Amniotic stem cell (primary cell): ENCODE measurements around the gene UGT1A3.
A peak's percentile ranks its signal among the peaks of the same experiment; 100 is the strongest.
"Not testable (repeated sequence)": the region's sequence is repeated elsewhere in the genome, so short reads cannot be mapped to it uniquely, and the experiment has no call there.

Source experiments
- DNase-seq: peaks from one replicate; lab custom pipeline; 2025; lab: John Stamatoyannopoulos, UW

UGT1A3 gene

GRCh38 chr2:233728723-233729301, at the start of gene UGT1A3:
TSS of gene UGT1A3 (plus strand) at chr2:233729042. CDS start at chr2:233729127, 85 bp downstream.
- no peak for DNase-seq

DNA sequence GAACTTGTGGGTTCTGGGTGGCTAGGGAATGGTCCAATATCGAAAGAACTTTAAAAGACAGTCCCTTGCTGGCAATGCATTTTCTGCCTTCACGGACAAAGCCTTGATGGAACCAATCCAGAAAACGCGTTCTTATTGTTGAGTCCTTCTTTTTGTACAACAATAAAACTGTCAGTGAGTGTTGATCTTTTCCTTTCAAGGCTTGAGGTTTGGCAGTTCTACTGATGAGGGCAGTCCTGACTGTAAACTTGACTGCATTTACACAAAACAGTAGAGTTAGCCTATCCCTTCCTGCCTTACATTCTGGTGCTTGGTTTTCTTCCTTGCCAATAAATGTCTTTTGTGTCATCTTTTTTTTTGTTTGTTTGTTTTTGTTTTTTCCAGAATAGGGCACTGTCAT, 49.6 kb upstream of the UGT1A3 start:
- DNase-seq = no peak

GRCh38 chr2:233680361-233681045, 48.3 kb upstream of the UGT1A3 start:
- no peak for DNase-seq

GRCh38 chr2:233681521-233682099, 47.2 kb upstream of the UGT1A3 start, which contains the start of gene UGT1A7:
TSS of gene UGT1A7 (plus strand) at chr2:233681901. CDS start at chr2:233681938, 37 bp downstream.
- no peak for DNase-seq

DNA sequence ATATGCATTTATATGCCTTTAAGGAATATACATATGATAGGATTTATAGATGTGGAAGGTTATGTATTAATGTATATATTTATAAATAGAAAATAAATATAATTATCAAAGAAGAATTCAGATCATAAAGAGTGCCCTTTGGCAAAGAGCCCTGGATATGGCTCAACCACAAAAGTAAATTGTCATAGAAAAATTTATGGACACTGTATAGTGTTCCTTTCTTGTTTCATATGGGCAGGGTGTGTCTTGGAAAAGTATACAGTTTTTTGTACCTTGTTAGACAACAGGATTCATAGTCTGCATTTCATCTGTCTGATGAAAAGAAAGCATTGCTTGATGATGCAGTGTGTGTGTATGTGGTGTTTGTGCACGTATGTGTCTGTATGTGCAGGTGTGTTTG, 44.2 kb upstream of the UGT1A3 start:
- no peak for DNase-seq

DNA sequence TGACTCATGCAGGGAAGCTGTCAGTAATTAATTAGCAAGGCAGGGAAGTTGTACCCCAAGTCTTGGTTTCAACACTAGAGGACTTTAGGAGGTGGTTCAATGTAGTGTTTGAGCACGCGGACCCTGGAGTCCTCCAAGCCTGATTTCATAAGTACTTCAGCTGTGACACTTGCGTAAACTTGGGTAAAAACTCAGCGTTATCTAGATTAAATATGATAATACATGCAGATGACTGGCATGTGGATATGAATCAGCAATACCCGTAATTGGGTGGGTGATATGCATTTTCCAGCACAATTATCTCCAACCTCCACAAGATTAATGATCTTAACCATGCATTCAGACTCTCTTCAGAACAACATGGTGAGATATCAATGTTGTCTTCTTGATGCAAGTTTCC, 41.9 kb upstream of the UGT1A3 start:
- DNase-seq = no peak

DNA sequence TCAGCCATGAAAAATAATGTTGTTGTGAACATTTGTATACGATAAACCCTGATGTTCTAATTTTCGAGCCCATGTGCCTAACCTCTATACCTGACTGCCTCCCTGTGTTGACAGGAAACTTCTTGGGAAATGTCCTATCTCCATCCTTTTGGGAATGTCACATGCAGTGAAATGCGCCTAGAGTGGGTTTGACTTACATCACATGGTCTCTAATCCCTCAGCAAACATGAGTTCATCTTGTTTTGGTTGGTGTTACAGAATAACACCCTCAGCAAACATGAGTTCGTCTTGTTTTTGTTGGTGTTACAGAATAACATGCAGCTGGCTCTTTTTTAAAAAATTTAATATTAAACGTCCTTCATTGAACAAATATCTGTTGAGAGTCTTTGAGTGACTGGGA, 40.5 kb upstream of the UGT1A3 start:
- no peak for DNase-seq

- no peak for DNase-seq
Observed at GRCh38 chr2:233689031-233689430, 39.8 kb upstream of the UGT1A3 start.

- DNase-seq = no peak
Observed at GRCh38 chr2:233689501-233689900, 39.3 kb upstream of the UGT1A3 start.

DNA sequence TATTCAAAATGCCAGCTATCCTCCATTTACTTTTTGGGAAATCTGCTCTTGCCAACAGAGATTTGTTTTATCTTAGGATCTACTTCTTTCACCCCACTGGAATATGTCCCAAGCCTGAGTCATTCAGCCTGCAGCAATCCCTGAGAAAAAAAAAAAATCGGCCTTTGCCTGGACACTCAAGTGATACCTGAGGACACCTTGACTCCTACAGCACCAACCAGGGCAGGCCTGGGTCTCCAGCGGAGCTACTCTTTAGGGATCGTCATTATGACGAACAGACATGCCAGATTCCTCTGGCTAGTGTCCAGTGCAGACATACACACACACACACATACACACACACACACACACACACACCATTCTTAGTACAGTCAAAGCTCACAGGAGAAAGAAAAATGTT, 38.4 kb upstream of the UGT1A3 start:
- no peak for DNase-seq

DNA sequence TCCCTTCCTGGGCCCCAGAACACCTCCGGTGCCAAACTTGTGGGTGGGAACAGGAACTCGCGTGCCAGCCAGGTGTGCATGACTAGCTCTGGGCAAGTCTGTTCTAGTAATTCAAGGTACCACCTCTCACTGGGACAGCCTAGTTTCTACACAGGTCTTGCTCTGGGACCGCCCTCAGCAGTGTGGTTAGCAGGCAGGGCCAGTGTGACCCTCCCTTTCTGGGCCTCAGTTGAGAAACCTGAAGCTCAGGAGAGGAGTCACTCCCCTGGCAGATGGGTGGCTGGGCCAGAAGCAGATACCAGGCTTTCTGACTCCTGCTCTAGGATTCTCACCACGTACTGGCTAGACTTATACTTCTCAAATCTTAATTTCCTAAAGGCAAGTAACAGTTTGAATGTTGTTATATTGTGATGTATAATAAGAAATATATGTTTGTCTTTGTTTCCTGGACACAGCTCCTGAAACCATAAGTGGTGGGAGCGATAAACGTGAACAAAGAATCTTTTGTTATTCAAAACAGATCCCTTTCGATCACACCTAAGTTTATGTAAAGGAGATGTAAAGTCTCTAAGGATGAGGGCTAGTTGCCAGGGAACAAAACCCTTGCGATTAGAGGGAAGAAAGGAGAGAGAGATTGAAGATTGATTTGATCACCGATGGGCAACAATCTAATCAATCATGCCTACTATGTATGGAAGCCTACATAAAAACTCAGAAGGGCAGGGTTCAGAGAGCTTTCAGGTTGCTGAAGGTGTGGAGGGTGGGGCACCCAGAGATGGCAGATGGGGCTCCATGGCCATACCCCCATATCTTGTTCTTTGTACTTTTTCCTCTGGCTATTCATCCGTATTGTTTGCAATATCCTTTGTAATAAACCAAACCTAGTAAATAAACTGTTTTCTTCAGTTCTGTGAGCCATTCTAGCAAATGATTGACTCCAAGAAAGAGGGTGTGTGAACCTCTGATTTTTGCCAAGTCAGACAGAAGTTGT, 37.1 kb upstream of the UGT1A3 start:
- no peak for DNase-seq

GRCh38 chr2:233692648-233693047, 36.2 kb upstream of the UGT1A3 start, which contains the start of gene UGT1A6:
TSS of gene UGT1A6 (plus strand) at chr2:233692890. CDS start at chr2:233693005, 115 bp downstream.
- no peak for DNase-seq

DNA sequence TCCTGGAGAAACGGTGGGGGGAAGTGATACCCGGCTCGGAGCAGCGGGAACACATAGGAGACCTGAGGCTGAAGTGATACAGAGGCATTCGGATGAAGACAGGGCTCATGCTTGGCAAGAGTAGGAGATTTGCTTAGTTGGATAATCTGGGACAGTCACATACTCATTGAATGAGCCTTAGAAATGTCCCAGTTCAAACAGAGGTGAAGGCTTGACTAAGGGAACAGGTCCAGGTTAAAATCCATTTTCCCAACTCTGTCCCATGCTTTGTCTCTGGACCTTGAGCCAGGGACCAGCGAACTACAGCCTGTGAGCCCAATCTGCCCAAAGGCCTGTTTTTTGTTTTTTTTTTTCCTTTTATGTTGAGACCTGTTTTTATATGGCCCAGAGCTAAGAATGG, 34.9 kb upstream of the UGT1A3 start:
- no peak for DNase-seq

- no peak for DNase-seq
Observed at GRCh38 chr2:233698740-233699139, 30.1 kb upstream of the UGT1A3 start.

- DNase-seq = no peak
Observed at GRCh38 chr2:233699424-233700027, 29.3 kb upstream of the UGT1A3 start.

DNA sequence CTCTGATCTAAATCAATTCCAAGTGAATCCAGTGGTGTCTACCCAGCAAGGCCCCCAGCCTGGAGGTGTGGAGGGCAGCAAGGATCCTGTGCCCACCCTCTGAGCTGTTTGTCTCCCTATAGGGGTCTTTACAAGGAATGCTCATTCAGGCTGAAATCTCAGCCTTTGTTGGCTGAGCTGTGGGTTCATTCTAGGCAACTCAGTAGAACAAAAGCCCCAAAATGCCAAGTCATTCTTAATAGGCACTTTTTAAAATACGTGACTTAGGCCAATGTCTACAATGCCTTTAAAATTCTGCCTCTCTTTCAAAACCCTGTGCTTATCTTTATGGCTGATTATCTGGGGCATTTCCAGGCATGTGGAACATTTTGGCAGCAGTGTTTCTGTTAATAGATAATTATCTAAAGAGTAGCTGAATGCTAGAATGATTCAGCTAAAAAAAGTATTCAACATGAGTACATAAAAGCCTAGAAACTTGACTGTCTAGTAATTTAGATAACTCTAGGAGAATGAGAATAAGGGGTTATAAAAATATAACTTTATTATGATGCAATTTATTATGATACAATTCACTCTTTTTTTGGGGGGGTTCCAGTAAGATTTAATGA, 28.7 kb upstream of the UGT1A3 start:
- DNase-seq = peak; percentile 32

GRCh38 chr2:233700842-233701241, 28.0 kb upstream of the UGT1A3 start:
- not testable (repeated sequence) for DNase-seq

DNA sequence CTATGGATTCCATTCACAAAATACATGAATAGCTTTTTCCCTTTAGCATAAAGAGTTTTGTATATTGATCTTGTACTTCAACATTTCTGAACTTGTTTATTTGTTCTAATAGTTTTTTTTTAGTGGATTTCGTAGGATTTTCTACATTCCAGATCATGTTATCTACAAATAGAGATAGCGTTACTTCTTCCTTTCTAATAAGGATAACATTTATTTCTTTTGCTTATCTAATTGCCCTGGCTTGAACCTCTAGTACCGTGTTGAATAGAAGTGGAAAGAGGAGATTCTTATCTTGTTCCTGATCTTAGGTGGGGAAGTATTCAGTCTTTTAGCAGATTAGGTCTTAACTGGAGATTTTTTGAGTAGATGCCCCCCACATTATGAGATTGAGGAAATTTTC, 26.6 kb upstream of the UGT1A3 start:
- DNase-seq = no peak

- no peak for DNase-seq
Observed at GRCh38 chr2:233705911-233706506, 22.8 kb upstream of the UGT1A3 start.

DNA sequence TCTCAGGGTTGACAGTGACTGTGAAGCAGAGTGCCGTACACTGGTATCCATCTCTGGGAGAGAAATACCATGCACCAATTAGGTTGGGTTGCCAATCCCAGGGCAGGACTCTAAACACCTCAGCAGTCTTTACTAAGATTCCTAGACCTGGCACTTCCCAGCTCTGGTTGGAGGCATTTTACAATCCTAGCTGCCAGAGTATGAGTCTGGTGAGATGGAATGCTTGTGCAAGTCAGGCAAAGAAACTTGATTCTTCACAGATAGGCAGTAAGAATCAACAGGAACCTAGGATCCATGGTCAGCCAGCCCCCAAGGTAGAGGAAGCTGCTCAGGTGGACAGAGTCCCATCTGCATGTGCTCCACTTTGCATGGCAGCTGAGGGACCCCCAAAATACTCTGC, 22.1 kb upstream of the UGT1A3 start:
- peak; percentile 55 for DNase-seq
